T-helper 17 cell (primary cell): ENCODE measurements around the gene HIRIP3. TPM values are rescaled to one million over a fixed set of nuclear protein-coding genes. Genes with fewer than 3 reads are reported as not detected.
"Not testable (repeated sequence)": the region's sequence is repeated elsewhere in the genome, so short reads cannot be mapped to it uniquely, and the experiment has no call there.

ENCODE experiments used
- ATAC-seq: fragments of 150-1000 bp; cut with Tn5 transposase; 2 replicates; pipeline ENCODE4 v1.10.0; 2021; ENCODE audit warnings: mild to moderate bottlenecking, moderate library complexity
- DNase-seq, 3 donors: peaks; one replicate each; pipeline versions ENCODE4 v3.0.0 to v3.0.0-alpha.2; 2020 to 2021
- H3K9me3 ChIP-seq: one replicate; pipeline ENCODE4 v1.7.0; 2013; ENCODE audit warnings: low read length, mild to moderate bottlenecking; ENCODE audit not compliant: control insufficient read depth, poor library complexity, severe bottlenecking
- H3K27ac Mint-ChIP-seq: one replicate; pipeline ENCODE4 v1.8.0; 2022; ENCODE audit warnings: mild to moderate bottlenecking, moderate library complexity, mixed read lengths
- H3K27me3 Mint-ChIP-seq: one replicate; pipeline ENCODE4 v1.8.0; 2022; ENCODE audit warnings: mixed read lengths
- H3K36me3 Mint-ChIP-seq: one replicate; pipeline ENCODE4 v1.8.0; 2022; ENCODE audit warnings: low read depth, mixed read lengths
- H3K4me1 Mint-ChIP-seq: one replicate; pipeline ENCODE4 v1.8.0; 2022; ENCODE audit warnings: mild to moderate bottlenecking, mixed read lengths
- H3K4me3 Mint-ChIP-seq: one replicate; pipeline ENCODE4 v1.8.0; 2022; ENCODE audit warnings: mild to moderate bottlenecking, moderate library complexity, mixed read lengths
- total RNA-seq, 4 donors: library from RNA in 2 of 4; stranded (reverse) in 2 of 4; gene quantifications; one replicate each; pipeline ENCODE4 v1.2.3 and lab custom pipeline; 2022 to 2026

Gene HIRIP3
- total RNA-seq, 2 donors from 2014 or later = 11.3 to 11.5 TPM

DNA sequence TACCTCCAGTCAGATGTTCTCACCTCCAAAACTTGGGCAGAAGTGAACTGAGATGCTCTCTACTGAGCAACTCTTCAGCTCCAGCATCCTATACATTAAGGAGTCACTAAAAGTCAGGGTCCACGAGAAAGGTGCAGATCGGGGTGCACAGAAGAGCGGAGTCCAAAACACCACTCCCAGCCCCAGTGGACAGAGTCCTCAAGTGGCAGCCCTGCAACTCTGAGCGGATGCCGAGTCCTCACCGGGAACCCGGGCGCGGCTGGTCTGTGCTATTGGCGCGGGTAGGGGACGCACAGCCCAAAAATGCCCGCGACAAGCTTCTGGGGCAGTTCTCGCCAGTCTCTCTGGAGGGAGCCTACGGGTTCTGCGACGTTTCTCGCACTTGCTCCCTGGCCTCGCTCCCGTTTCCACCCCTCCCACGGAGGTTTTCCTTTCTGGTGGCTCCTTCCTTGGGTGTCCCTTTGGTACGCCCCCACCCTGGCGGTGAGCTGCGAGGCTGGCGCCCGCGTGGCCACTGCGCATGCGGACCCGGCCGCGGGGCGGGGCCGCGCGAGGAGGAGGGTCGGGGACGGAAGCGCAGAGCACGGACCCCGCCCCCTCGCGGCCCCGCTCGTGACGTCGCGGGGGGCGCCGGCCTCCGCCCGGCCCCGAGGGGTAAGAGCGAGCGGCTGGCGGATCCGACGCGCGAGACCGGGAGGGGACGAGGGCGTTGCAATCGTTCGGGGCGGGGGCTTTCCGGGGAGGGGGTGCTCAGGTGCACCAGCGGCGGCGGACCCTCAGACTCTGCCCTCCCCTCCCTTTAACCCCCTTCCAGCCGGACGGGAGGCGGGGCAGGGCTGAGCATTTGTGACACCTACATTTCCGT lies 33.7 kb downstream of the HIRIP3 start, which contains the start of gene TMEM219:
TMEM219 (plus strand) TSS at position 601 of the 865 bp plus-strand sequence. CDS start 1,065 bp downstream, outside the sequence.
- H3K27me3 Mint-ChIP-seq = no peaks in the 10 kb centered on the region
- ATAC-seq = peak; percentile 87
- no peaks in the 10 kb centered on the region for H3K9me3 ChIP-seq
- peaks cover 18% of the 10 kb centered on the region for H3K4me1 Mint-ChIP-seq
- peak within 1 kb of the TSS; percentile 89 for H3K27ac Mint-ChIP-seq
- H3K4me3 Mint-ChIP-seq = peak within 1 kb of the TSS; percentile 92
- peak; percentile 95 to 97 (median 97) for DNase-seq
- H3K36me3 Mint-ChIP-seq = no peaks in the 10 kb centered on the region

DNA sequence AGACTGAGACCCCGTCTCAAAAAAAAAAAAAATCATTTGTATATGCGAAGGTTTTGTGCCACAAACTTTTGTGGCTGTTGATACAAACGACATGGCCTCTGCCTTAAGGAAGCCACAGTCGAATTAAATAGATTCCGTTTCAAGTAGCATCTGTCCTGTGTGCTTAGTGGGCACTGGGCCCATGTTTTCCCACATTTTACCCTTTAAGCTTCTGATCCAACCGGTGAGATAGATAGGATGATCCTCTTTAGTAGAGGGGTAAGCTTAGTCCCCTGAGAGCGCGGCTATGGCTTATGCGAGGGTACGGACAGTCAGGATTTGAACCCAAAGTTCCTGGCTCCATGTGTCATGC lies 34.3 kb downstream of the HIRIP3 start:
- peak overlapping the region; percentile 92 for H3K4me3 Mint-ChIP-seq
- no peaks in the 10 kb centered on the region for H3K36me3 Mint-ChIP-seq
- H3K4me1 Mint-ChIP-seq = peaks cover 16% of the 10 kb centered on the region
- H3K27me3 Mint-ChIP-seq = no peaks in the 10 kb centered on the region
- no peak for DNase-seq
- H3K9me3 ChIP-seq = no peaks in the 10 kb centered on the region
- ATAC-seq = no peak
- H3K27ac Mint-ChIP-seq = peak overlapping the region; percentile 72

DNA sequence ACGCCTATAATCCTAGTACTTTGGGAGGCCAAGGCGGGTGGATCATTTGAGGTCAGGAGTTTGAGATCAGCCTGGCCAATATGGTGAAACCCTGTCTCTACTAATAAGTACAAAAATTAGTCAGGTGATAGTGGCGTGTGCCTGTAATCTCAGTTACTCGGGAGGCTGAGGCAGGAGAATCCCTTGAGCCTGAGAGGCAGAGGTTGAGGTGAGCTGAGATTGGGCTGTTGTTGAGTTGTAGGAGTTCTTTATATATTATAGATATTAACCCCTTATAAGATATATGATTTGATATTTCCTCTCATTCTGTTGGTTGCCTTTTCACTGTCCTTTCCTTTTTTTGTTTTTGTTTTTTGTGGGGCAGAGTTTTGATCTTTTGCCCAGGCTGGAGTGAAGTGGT lies 35.6 kb downstream of the HIRIP3 start:
- H3K4me3 Mint-ChIP-seq, H3K27ac Mint-ChIP-seq, ATAC-seq, H3K27me3 Mint-ChIP-seq, H3K36me3 Mint-ChIP-seq, DNase-seq, H3K9me3 ChIP-seq: not testable (repeated sequence)
- peaks cover 14% of the 10 kb centered on the region for H3K4me1 Mint-ChIP-seq

DNA sequence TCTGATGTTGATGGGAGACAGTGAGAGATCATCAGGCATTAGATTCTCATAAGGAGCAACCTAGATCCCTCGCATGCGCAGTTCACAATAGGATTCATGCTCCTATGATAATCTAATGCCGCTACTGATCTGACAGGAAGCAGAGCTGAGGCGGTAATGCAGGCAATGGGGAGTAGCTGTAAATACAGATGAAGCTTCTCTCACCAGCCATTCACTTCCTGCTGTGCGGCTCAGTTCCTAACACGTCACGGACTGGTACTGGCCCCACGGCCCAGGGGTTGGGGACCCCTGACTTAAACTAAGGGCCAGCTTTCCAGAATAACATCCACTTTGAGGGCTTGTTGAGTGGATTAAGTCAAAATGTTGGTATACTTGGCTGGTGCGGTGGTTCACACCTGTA lies 36.1 kb downstream of the HIRIP3 start:
- DNase-seq (no peak), ATAC-seq (no peak)
- H3K4me3 Mint-ChIP-seq = no peak overlapping the region
- no peaks in the 10 kb centered on the region for H3K36me3 Mint-ChIP-seq
- no peaks in the 10 kb centered on the region for H3K9me3 ChIP-seq
- H3K4me1 Mint-ChIP-seq = peaks cover 14% of the 10 kb centered on the region
- no peaks in the 10 kb centered on the region for H3K27me3 Mint-ChIP-seq
- no peak overlapping the region for H3K27ac Mint-ChIP-seq

DNA sequence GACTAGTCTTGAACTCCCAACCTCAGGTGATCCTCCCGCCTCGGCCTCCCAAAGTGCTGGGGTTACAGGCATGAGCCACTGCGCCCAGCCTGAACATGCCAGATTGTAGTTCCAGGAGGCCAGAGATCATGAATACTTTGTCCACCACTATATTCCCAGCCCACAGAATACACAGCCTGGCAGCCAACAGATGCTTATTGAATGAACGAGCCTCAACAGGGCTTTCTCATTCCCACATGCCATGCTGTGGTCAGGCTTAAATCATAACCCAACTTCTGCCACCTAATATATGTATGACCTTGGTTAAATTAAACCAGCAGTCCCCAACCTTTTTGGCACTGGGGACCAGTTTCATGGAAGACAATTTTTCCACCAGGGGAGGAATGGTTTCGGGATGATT lies 36.7 kb downstream of the HIRIP3 start:
- H3K27me3 Mint-ChIP-seq = no peaks in the 10 kb centered on the region
- no peaks in the 10 kb centered on the region for H3K9me3 ChIP-seq
- no peak overlapping the region for H3K27ac Mint-ChIP-seq
- H3K4me1 Mint-ChIP-seq = peaks cover 14% of the 10 kb centered on the region
- no peaks in the 10 kb centered on the region for H3K36me3 Mint-ChIP-seq
- DNase-seq (no peak), ATAC-seq (no peak)
- H3K4me3 Mint-ChIP-seq = no peak overlapping the region

DNA sequence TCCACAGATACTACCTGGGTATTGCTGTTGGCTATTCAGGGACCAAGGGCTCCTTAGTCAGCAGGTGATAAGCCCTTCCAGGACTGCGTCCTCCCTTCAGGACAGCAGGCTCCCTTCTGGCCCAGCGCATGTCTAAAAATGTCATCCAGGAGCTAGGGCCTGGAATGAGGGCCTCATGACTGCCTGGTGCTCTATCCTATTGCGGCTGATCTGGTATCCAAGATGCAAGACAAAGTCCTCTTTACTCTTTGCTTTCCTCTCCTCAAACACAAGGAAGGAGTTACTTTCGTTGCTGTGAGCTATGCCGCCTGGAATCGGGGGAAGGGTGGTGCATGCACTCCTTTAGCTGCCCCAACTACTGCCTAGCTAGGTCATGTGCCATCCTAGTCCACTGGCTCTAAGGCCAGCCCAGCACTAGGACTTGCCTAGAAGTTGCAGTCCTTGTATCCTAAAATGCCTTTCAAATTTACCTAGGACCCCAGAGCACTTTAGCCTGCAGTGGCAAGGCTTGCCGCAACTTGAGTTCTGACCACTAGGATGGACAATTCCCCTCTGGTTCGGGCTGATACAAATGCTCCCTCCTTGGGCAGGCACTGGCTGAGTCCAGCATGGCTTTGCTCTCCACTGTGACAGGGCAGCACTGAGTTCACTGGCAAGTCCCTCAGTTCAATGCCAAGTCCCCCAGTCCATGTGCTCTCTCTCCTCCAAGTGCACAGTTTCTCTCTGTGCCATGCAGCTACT lies 43.6 kb downstream of the HIRIP3 start:
- peaks cover 18% of the 10 kb centered on the region for H3K27me3 Mint-ChIP-seq
- ATAC-seq = no peak

DNA sequence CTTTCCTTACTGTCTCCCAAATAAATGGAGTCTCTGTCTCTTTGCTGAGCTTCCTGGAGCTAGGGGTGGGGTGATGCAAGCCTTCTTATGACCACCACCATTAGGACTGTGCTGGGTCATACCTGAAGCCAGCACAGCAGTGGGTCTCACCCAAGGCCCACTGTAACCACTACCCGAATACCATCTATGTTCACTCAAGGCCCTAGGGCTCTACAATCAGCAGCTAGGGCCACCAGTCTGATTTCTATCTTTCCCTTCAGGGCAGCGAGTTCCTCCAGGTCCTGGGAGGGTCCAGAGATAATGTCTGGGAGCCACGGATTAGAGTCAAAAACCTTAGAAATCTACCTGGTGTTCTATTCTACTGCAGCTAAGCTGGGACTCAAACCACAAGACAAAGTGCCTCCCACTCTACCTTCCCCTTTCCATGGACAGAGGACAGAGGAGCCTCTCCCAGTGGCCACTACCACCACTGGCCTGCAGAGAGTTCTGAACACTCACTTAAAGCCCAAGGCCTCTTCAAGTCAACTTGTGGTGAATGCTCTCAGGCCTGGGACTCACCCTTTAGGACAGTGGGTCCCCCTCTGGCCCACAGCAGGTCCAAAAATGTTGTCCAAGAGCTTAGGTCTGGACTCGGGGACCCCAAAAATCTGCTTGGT lies 44.5 kb downstream of the HIRIP3 start:
- H3K9me3 ChIP-seq = no peaks in the 10 kb centered on the region
- Mint-ChIP-seq H3K4me3 (no peak overlapping the region), H3K36me3 (peaks cover 4% of the 10 kb centered on the region), H3K4me1 (no peaks in the 10 kb centered on the region), H3K27ac (no peak overlapping the region), H3K27me3 (peaks cover 18% of the 10 kb centered on the region)
- no peak for ATAC-seq
- no peak for DNase-seq

More for the DNA sequence above, 43.6 kb downstream of the HIRIP3 start:
- H3K4me3 Mint-ChIP-seq = no peak overlapping the region
- DNase-seq = no peak
- H3K36me3 Mint-ChIP-seq = peaks cover 4% of the 10 kb centered on the region
- no peak overlapping the region for H3K27ac Mint-ChIP-seq
- H3K9me3 ChIP-seq = no peaks in the 10 kb centered on the region
- H3K4me1 Mint-ChIP-seq = no peaks in the 10 kb centered on the region

DNA sequence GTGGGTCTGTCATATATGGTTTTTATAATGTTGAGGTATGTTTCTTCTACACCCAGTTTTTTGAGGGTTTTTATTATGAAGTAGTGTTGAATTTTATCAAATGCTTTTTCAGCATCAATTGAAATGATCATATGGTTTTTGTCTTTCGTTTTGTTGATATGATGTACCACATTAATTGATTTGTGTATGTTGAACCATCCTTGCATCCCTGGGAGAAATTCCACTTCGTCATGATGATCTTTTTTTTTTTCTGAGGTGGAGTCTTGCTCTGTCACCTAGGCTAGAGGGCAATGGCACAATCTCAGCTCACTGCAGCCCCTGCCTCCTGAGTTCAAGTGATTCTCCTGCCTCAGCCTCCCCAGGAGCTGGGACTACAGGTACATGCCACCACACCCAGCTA lies 47.5 kb downstream of the HIRIP3 start:
- no peaks in the 10 kb centered on the region for H3K9me3 ChIP-seq

DNA sequence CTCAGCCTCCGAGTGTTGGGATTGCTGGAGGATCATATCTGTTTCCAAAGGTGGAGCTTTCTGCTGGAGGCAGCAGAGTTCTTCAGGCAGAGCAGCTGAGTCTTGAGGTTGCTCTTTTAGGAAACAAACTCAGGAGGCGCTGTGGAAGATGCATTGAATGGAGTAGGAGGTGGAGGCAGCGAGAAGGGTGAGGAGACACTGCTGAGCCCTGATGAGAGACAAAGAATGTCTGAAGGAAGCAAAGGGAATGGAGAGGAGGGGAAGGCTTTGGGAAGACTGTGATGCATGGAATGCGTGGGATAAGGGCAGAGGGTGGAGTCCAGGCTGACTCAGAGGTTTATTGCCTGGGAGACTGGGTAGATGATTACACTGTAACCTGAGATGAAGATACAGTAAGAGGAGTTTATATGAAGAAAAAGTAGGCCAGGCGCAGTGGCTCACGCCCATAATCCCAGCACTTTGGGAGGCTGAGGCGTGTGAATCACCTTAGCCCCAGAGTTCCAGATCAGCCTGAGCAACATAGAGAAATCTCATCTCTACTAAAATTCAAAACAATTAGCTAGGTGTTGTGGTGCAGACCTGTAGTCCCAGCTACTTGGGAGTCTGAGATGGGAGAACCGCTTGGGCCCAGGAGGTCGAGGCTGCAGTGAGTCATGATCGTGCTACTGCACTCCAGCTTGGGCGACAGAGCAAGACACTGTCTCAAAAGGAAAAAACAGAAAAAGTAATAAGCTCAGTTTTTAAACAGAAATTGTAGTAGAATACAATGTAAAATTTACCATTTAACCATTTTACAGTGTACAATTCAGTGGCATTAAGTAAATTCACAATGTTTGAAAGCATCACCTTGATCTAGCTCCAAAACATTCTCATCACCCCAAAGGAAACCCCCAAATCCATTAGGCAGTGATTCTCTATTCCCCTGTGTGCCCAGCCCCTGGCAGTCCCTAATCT lies 51.3 kb downstream of the HIRIP3 start:
- DNase-seq (no peak), ATAC-seq (no peak)
- no peaks in the 10 kb centered on the region for H3K9me3 ChIP-seq
- Mint-ChIP-seq H3K4me3 (peak overlapping the region; percentile 19), H3K27ac (no peak overlapping the region), H3K36me3 (no peaks in the 10 kb centered on the region), H3K27me3 (peaks cover 17% of the 10 kb centered on the region), H3K4me1 (peaks cover 2% of the 10 kb centered on the region)

More for the DNA sequence above, 47.5 kb downstream of the HIRIP3 start:
- H3K4me3 Mint-ChIP-seq = no peak overlapping the region
- no peak overlapping the region for H3K27ac Mint-ChIP-seq
- H3K36me3 Mint-ChIP-seq = peaks cover 4% of the 10 kb centered on the region
- peaks cover 2% of the 10 kb centered on the region for H3K4me1 Mint-ChIP-seq
- H3K27me3 Mint-ChIP-seq = peaks cover 18% of the 10 kb centered on the region
- DNase-seq = no peak
- ATAC-seq = no peak

Other genes with a start within 250 kb of the HIRIP3 start
- 100 to 1,000 TPM; 172 to 259 TPM for gene C16orf54, start 249.6 kb downstream of the HIRIP3 start, total RNA-seq
- gene ZG16, start 217.4 kb downstream of the HIRIP3 start, total RNA-seq = not detected
- gene KIF22, start 204.9 kb downstream of the HIRIP3 start, total RNA-seq = 10 to 100 TPM; 74.3 to 89.0 TPM
- 100 to 1,000 TPM; 242 to 254 TPM for gene MAZ, start 189.1 kb downstream of the HIRIP3 start, total RNA-seq
- 1 to 10 TPM; 2.0 to 3.4 TPM for gene PRRT2, start 183.4 kb downstream of the HIRIP3 start, total RNA-seq
- gene PAGR1, start 179.5 kb downstream of the HIRIP3 start, total RNA-seq = 10 to 100 TPM; 15.2 to 16.3 TPM
- gene MVP, start 175.2 kb downstream of the HIRIP3 start, total RNA-seq = 100 to 1,000 TPM; 141 to 154 TPM
- 10 to 100 TPM; 39.6 TPM for gene CDIPT, start 132.4 kb downstream of the HIRIP3 start, total RNA-seq
- gene SEZ6L2, start 96.1 kb downstream of the HIRIP3 start, total RNA-seq = not detected
- not detected for gene ASPHD1, start 95.1 kb downstream of the HIRIP3 start, total RNA-seq
- gene KCTD13, start 69.4 kb downstream of the HIRIP3 start, total RNA-seq = 10 to 100 TPM; 44.1 to 48.4 TPM
- gene TMEM219, start 33.5 kb downstream of the HIRIP3 start, total RNA-seq = 10 to 100 TPM; 68.8 to 80.3 TPM
- 10 to 100 TPM; 21.0 to 22.9 TPM for gene TAOK2, start 21.7 kb downstream of the HIRIP3 start, total RNA-seq
- 10 to 100 TPM; 72.4 to 76.7 TPM for gene INO80E, start 624 bp upstream of the HIRIP3 start, total RNA-seq
- gene DOC2A, start 15.4 kb upstream of the HIRIP3 start, total RNA-seq = under 1 TPM in 1 of 2 donors, not detected in 1; 0.16 TPM
- gene C16orf92, start 27.6 kb upstream of the HIRIP3 start, total RNA-seq = not detected
- gene TLCD3B, start 35.7 kb upstream of the HIRIP3 start, total RNA-seq = not detected
- 100 to 1,000 TPM; 421 to 426 TPM for gene ALDOA, start 70.1 kb upstream of the HIRIP3 start, total RNA-seq
- gene PPP4C, start 80.4 kb upstream of the HIRIP3 start, total RNA-seq = 10 to 100 TPM; 80.8 to 89.3 TPM
- under 1 TPM; 0.65 to 0.94 TPM for gene TBX6, start 96.3 kb upstream of the HIRIP3 start, total RNA-seq
- gene YPEL3, start 100.6 kb upstream of the HIRIP3 start, total RNA-seq = 100 to 1,000 TPM in 1 of 2 donors, 10 to 100 TPM in 1; 94.9 to 131 TPM
- gene GDPD3, start 117.9 kb upstream of the HIRIP3 start, total RNA-seq = 10 to 100 TPM; 12.6 to 13.7 TPM
- gene MAPK3, start 127.6 kb upstream of the HIRIP3 start, total RNA-seq = 10 to 100 TPM; 76.5 to 77.6 TPM
- gene CORO1A, start 188.0 kb upstream of the HIRIP3 start, total RNA-seq = 100 to 1,000 TPM; 665 to 718 TPM
- gene BOLA2B, start 198.0 kb upstream of the HIRIP3 start, total RNA-seq = 10 to 100 TPM; 60.7 to 78.7 TPM
- gene SLX1A, start 198.3 kb upstream of the HIRIP3 start, total RNA-seq = 10 to 100 TPM; 43.0 to 47.8 TPM
- 10 to 100 TPM; 28.8 to 30.0 TPM for gene SULT1A3, start 203.6 kb upstream of the HIRIP3 start, total RNA-seq